AG04450 (cell line): ENCODE measurements around the gene DPP3. TPM values are rescaled to one million over a fixed set of nuclear protein-coding genes. Genes with fewer than 3 reads are reported as not detected.
"Not testable (repeated sequence)": the region's sequence is repeated elsewhere in the genome, so short reads cannot be mapped to it uniquely, and the experiment has no call there.

Source experiments
- CTCF ChIA-PET: fragments of 300-600, 350-600 bp; formaldehyde crosslinking; extraction: SDS; loops from one replicate; lab custom pipeline; 2022; ENCODE audit warnings: antibody characterized with exemption, inconsistent platforms; lab: Charles Lee
- POLR2A ChIA-PET: fragments of 350-600 bp; formaldehyde crosslinking; extraction: SDS; loops from one replicate; lab custom pipeline; 2021; ENCODE audit warnings: antibody characterized with exemption, inconsistent platforms; lab: Yijun Ruan, JAX
- DNase-seq: peaks from one replicate; pipeline ENCODE4 v3.0.0-alpha.2; 2011; ENCODE audit warnings: low read depth, low spot score
- H3K27ac ChIP-seq: one replicate; pipeline ENCODE4 v1.5.1; 2012; ENCODE audit warnings: low read depth, low read length, control low read depth
- H3K27me3 ChIP-seq: one replicate; pipeline ENCODE4 v1.6.0; 2012; ENCODE audit warnings: low read length; ENCODE audit not compliant: control insufficient read depth, insufficient read depth
- H3K4me3 ChIP-seq: 2 replicates; pipeline ENCODE4 v1.5.1; 2011; ENCODE audit warnings: mild to moderate bottlenecking, low read depth, low read length, control low read depth
- H3K9me3 ChIP-seq: 2 replicates; pipeline ENCODE4 v1.5.1; 2012; ENCODE audit warnings: low read length; ENCODE audit not compliant: control insufficient read depth, insufficient read depth
- CTCF ChIP-seq: IDR thresholded peaks from 2 replicates; pipeline ENCODE4 v1.5.1; 2011; ENCODE audit warnings: low read depth, low read length, control low read depth, inconsistent platforms
- polyA plus RNA-seq: library from polyadenylated mRNA; depleted of rRNA; stranded (reverse); fragments of >200 nt; gene quantifications from 2 replicates; pipeline ENCODE4 v1.2.3, GENCODE V29; 2011

Gene DPP3
- polyA plus RNA-seq, 1 experiment = 54.6 TPM

DNA sequence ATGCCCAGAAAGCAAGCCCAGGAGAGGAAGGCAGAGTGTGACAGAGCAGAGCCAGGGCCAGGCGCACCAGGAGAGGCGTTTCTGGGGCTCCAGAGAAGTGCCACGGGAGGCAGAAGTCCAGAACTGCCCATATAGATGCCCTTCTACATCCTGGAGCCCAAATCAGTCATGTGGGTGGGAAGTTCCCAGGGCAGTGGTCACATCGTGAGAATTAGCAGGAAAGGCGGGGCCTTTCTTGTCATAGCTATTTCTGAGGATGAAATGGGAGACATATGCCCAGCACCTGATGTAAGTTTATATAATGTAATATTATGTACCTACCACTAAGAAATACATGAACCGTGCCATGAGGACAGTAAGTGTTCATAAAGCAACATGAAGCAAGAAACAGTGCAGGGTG is 52.5 kb downstream of the DPP3 start:
- Histone ChIP-seq H3K9me3 (no peaks in the 10 kb centered on the region), H3K4me3 (no peak overlapping the region), H3K27me3 (no peaks in the 10 kb centered on the region), H3K27ac (no peak overlapping the region)
- no peak for TF ChIP-seq CTCF
- no peak for DNase-seq
- CTCF ChIA-PET = interaction anchor here (1.1 kb wide), 1 partner anchor 13 kb away, joined by 3 read pairs; the partner anchor contains the start of gene ZDHHC24
- POLR2A ChIA-PET = no interaction called here

DNA sequence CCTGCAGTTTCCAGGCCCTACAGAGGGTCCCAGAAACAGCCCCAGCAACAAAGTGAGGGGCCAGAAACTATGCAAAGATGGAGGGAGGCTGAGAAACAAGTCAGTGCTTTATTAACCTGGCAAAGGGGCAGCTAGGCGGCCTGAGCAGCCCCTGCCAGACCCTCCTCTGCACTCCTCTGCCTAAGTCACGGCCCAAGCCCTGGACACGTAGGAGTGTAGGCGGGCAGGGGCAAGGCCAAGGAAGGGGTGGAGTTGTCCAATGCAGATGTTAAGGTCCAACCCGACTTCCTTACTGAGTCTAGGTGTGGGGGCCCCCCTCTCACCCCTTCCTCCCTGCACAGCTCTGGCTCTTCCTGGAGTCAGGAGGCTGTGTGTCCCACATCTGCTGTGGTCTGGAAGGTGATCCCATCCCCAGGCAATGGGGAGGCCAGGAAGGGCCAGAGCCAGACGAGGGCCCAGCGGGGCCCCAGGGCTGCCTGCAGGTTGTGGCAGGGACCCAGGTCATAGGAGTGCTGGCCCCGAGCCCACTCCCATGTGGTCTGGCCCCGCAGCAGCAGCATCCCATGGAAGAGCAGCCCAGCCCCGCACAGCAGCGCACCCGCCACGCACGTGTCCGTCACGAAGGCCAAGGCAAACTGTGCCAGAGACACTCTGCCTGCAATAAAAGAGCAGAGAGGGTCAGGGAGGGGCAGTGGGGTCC is 59.1 kb downstream of the DPP3 start:
- Histone ChIP-seq H3K9me3 (no peaks in the 10 kb centered on the region; the same call in 1 of the 2 replicates), H3K4me3 (no peak overlapping the region), H3K27me3 (no peaks in the 10 kb centered on the region), H3K27ac (no peak overlapping the region)
- CTCF ChIA-PET = no interaction called here
- no peak for DNase-seq
- POLR2A ChIA-PET = no interaction called here
- TF ChIP-seq CTCF = no peak

GRCh38 chr11:66539870-66540213 is 59.6 kb downstream of the DPP3 start:
- no peak for DNase-seq
- TF ChIP-seq CTCF = no peak

DNA sequence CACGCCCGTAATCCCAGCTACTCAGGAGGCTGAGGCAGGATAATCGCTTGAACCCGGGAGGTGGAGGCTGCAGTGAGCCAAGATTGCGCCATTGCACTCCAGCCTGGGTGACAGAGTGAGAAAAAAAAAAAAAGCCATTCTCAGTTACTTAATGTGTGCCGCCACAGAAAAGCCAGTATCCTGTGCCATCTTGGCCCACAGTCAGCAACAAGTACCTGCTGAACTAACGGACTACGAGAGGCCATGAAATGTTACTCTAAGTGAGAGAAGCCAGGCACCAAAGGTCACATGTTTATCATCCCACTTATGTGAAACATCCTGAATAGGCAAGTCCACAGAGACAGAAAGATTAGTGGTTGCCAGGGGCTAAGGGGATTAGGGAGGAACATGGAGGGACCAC is 60.4 kb downstream of the DPP3 start:
- DNase-seq, CTCF ChIA-PET, H3K27me3 ChIP-seq, H3K4me3 ChIP-seq, H3K9me3 ChIP-seq: not testable (repeated sequence)
- POLR2A ChIA-PET = interaction anchor here (0.7 kb wide), 2 partner anchors 17 to 211 kb away, joined by 4 to 7 read pairs; no protein-coding TSS in a partner anchor
- peak overlapping the region; percentile 11 for H3K27ac ChIP-seq

More at GRCh38 chr11:66539870-66540213, 59.6 kb downstream of the DPP3 start:
- H3K4me3 ChIP-seq = no peak overlapping the region
- H3K27me3 ChIP-seq = no peaks in the 10 kb centered on the region
- POLR2A ChIA-PET = interaction anchor here (0.7 kb wide), 1 partner anchor 131 kb away, joined by 7 read pairs; no protein-coding TSS in a partner anchor
- no peaks in the 10 kb centered on the region; the same call in 1 of the 2 replicates for H3K9me3 ChIP-seq
- CTCF ChIA-PET = no interaction called here
- H3K27ac ChIP-seq = no peak overlapping the region

GRCh38 chr11:66541892-66542291 is 61.7 kb downstream of the DPP3 start:
- Histone ChIP-seq H3K4me3 (no peak overlapping the region), H3K27me3 (peaks cover 4% of the 10 kb centered on the region), H3K27ac (no peak overlapping the region), H3K9me3 (no peaks in the 10 kb centered on the region; the same call in 1 of the 2 replicates)
- ChIA-PET POLR2A (interaction anchor here (0.5 kb wide), 1 partner anchor 112 kb away, joined by 5 read pairs; no protein-coding TSS in a partner anchor), CTCF (no interaction called here)
- TF ChIP-seq CTCF = no peak
- no peak for DNase-seq
